Activated CD4-positive, alpha-beta T cell treated with anti-CD3 and anti-CD28 coated beads, Interleukin-2, Interleukin-6, amounts not matched to agents 100 ng/mL and 50 ng/mL, durations not matched to agents 16 hours and 8 hours (primary cell): ENCODE results near the gene CD63.
A peak's percentile ranks its signal among the peaks of the same experiment; 100 is the strongest.

Source experiments
- DNase-seq: peaks from one replicate; pipeline ENCODE4 v3.0.0-alpha.2; 2020

The CD63 gene

GRCh38 chr12:55703901-55704761 is 24.7 kb downstream of the CD63 start:
- DNase-seq = no peak

- DNase-seq = no peak
These were observed 25.5 kb downstream of the CD63 start for GRCh38 chr12:55703288-55703687.

- DNase-seq = no peak
These were observed 25.9 kb downstream of the CD63 start for GRCh38 chr12:55702861-55703260.

- no peak for DNase-seq
These were observed 28.4 kb downstream of the CD63 start for GRCh38 chr12:55700255-55701018.

- DNase-seq = no peak
These were observed 29.2 kb downstream of the CD63 start for GRCh38 chr12:55699471-55700055.

GRCh38 chr12:55698965-55699364 is 29.8 kb downstream of the CD63 start:
- no peak for DNase-seq

GRCh38 chr12:55698241-55698955 is 30.4 kb downstream of the CD63 start:
- no peak for DNase-seq

- no peak for DNase-seq
These were observed 31.1 kb downstream of the CD63 start for GRCh38 chr12:55697686-55698085.

GRCh38 chr12:55696796-55697462 is 31.9 kb downstream of the CD63 start:
- no peak for DNase-seq

GRCh38 chr12:55696141-55696540 is 32.7 kb downstream of the CD63 start:
- DNase-seq = no peak

GRCh38 chr12:55695349-55695748 is 33.5 kb downstream of the CD63 start:
- DNase-seq = no peak

- DNase-seq = no peak
These were observed 34.2 kb downstream of the CD63 start for GRCh38 chr12:55694651-55695050.

- no peak for DNase-seq
These were observed 34.7 kb downstream of the CD63 start for GRCh38 chr12:55694188-55694515.

- no peak for DNase-seq
These were observed 35.3 kb downstream of the CD63 start for GRCh38 chr12:55693323-55694187.

GRCh38 chr12:55692631-55693322 is 36.0 kb downstream of the CD63 start:
- DNase-seq = no peak

GRCh38 chr12:55688716-55689655 is 39.8 kb downstream of the CD63 start:
- DNase-seq = no peak

- peak; percentile 29 for DNase-seq
These were observed 41.1 kb downstream of the CD63 start for GRCh38 chr12:55687746-55688145.

- no peak for DNase-seq
These were observed 42.3 kb downstream of the CD63 start for GRCh38 chr12:55686366-55687010.

- no peak for DNase-seq
These were observed 43.1 kb downstream of the CD63 start for GRCh38 chr12:55685671-55686070.
